Activated CD4-positive, alpha-beta T cell treated with anti-CD3 and anti-CD28 coated beads for 24 hours (primary cell): ENCODE results near the gene RILP.
"Not testable (repeated sequence)": the region's sequence is repeated elsewhere in the genome, so short reads cannot be mapped to it uniquely, and the experiment has no call there.

Source experiments
- DNase-seq, 2 donors: peaks; one replicate each; pipeline ENCODE4 v3.0.0-alpha.2; 2020; ENCODE audit warnings: low read depth in 2 of 2

Gene RILP

GRCh38 chr17:1649844-1650501 lies at the start of gene RILP:
Gene RILP (minus strand): TSS chr17:1649866. CDS start chr17:1649804, 62 bp downstream.
- peak in 1 of 2 donors; percentile 18 for DNase-seq

GRCh38 chr17:1697681-1698080 lies 48.0 kb upstream of the RILP start:
- DNase-seq = no peak

GRCh38 chr17:1695365-1695764 lies 45.7 kb upstream of the RILP start:
- no peak for DNase-seq

- no peak for DNase-seq
Observed at GRCh38 chr17:1693339-1693738, 43.7 kb upstream of the RILP start.

GRCh38 chr17:1690544-1691221 lies 41.0 kb upstream of the RILP start:
- no peak for DNase-seq

- not testable (repeated sequence) for DNase-seq
Observed at GRCh38 chr17:1688405-1688804, 38.7 kb upstream of the RILP start.

GRCh38 chr17:1686086-1686485 lies 36.4 kb upstream of the RILP start:
- no peak for DNase-seq

- DNase-seq = peak; percentile 98 to 99
Observed at GRCh38 chr17:1684378-1685189, 34.9 kb upstream of the RILP start, which contains the start of gene PRPF8. Gene PRPF8 (minus strand): TSS chr17:1684867. CDS start chr17:1684571, 296 bp downstream.

GRCh38 chr17:1683459-1683858 lies 33.8 kb upstream of the RILP start:
- DNase-seq = no peak

GRCh38 chr17:1676401-1676800 lies 26.7 kb upstream of the RILP start:
- no peak for DNase-seq

- no peak for DNase-seq
Observed at GRCh38 chr17:1673041-1673785, 23.5 kb upstream of the RILP start.

GRCh38 chr17:1663934-1664333 lies 14.3 kb upstream of the RILP start:
- not testable (repeated sequence) for DNase-seq

GRCh38 chr17:1661045-1661444 lies 11.4 kb upstream of the RILP start:
- DNase-seq = no peak

GRCh38 chr17:1658100-1658499 lies 8.4 kb upstream of the RILP start:
- no peak for DNase-seq

- DNase-seq = no peak
Observed at GRCh38 chr17:1653735-1654134, 4.1 kb upstream of the RILP start.

GRCh38 chr17:1652794-1653193 lies 3.1 kb upstream of the RILP start:
- DNase-seq = not testable (repeated sequence)

GRCh38 chr17:1651559-1651844 lies 1.8 kb upstream of the RILP start:
- DNase-seq = no peak

- DNase-seq = no peak
Observed at GRCh38 chr17:1650731-1651558, 1.3 kb upstream of the RILP start.

- DNase-seq = peak; percentile 85 to 87
Observed at GRCh38 chr17:1648963-1649843, 463 bp downstream of the RILP start.
